ENCODE results near the gene ABO.
"Not testable (repeated sequence)": the region's sequence is repeated elsewhere in the genome, so short reads cannot be mapped to it uniquely, and the experiment has no call there.

Gene ABO

GRCh38 chr9:133236291-133237034, 38.5 kb downstream of the ABO start:
- not testable (repeated sequence) for H3K4me2 ChIP-seq (ENCODE audit: low read length); H3K9me3 ChIP-seq (replicated peaks; ENCODE audit: low read length); H3K4me3 ChIP-seq (ENCODE audit: low read length); H3K9ac ChIP-seq (ENCODE audit: low read depth, low read length); H3K36me3 ChIP-seq (ENCODE audit: insufficient read depth, low read length)
- peaks cover 14% of the 10 kb centered on the region for H3K4me1 ChIP-seq (ENCODE audit: control insufficient read depth, insufficient read depth, low read length)
- peaks cover 31% of the 10 kb centered on the region for H3K27me3 ChIP-seq (ENCODE audit: control insufficient read depth, insufficient read depth, low read length)

DNA sequence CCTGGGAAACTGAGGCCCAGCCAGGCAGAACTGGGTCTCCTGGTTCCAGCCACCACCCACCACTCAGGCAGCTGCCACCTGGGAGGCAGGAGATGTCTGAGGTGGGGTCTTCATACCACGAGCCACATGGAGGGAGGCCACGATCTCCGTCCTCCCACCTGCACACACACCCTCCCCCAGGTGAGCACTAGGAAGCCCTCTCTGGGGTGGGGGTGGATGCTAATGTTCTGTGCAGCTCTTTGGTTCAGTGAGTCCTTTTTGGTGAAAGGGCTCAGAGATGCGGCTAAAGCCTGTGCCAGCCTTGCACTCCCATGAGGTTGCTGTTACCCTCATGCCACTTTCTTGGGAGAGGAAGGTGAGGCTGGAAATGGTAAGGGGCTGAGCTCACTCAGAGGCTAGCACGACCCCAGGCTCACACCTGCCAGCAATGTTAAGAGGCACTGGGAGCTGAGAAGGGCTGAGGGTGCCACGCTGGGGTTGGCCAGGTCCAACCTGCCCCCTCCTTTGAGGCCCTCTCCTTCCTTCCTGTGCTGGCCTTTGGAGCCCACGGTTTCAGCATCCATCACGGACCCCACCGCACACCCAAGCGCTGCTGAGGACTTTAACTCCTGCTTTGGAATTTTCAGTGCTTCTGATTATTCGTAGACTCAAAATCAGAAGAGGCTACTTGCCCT, 39.3 kb downstream of the ABO start:
- peaks cover 14% of the 10 kb centered on the region for H3K4me1 ChIP-seq (ENCODE audit: control insufficient read depth, insufficient read depth, low read length)
- no peaks in the 10 kb centered on the region for H3K9me3 ChIP-seq (replicated peaks; ENCODE audit: low read length)
- no peak overlapping the region for H3K9ac ChIP-seq (ENCODE audit: low read depth, low read length)
- H3K4me3 ChIP-seq (ENCODE audit: low read length), result no peak overlapping the region
- H3K4me2 ChIP-seq (ENCODE audit: low read length), result no peak overlapping the region
- H3K36me3 ChIP-seq (ENCODE audit: insufficient read depth, low read length), result no peaks in the 10 kb centered on the region
- peaks cover 26% of the 10 kb centered on the region for H3K27me3 ChIP-seq (ENCODE audit: control insufficient read depth, insufficient read depth, low read length)

GRCh38 chr9:133234577-133235322, 40.3 kb downstream of the ABO start:
- no peaks in the 10 kb centered on the region for H3K36me3 ChIP-seq (ENCODE audit: insufficient read depth, low read length)
- H3K4me3 ChIP-seq (ENCODE audit: low read length), result no peak overlapping the region
- H3K4me2 ChIP-seq (ENCODE audit: low read length), result no peak overlapping the region
- peaks cover 26% of the 10 kb centered on the region for H3K27me3 ChIP-seq (ENCODE audit: control insufficient read depth, insufficient read depth, low read length)
- H3K4me1 ChIP-seq (ENCODE audit: control insufficient read depth, insufficient read depth, low read length), result peaks cover 14% of the 10 kb centered on the region
- H3K9ac ChIP-seq (ENCODE audit: low read depth, low read length), result no peak overlapping the region
- H3K9me3 ChIP-seq (replicated peaks; ENCODE audit: low read length), result no peaks in the 10 kb centered on the region

DNA sequence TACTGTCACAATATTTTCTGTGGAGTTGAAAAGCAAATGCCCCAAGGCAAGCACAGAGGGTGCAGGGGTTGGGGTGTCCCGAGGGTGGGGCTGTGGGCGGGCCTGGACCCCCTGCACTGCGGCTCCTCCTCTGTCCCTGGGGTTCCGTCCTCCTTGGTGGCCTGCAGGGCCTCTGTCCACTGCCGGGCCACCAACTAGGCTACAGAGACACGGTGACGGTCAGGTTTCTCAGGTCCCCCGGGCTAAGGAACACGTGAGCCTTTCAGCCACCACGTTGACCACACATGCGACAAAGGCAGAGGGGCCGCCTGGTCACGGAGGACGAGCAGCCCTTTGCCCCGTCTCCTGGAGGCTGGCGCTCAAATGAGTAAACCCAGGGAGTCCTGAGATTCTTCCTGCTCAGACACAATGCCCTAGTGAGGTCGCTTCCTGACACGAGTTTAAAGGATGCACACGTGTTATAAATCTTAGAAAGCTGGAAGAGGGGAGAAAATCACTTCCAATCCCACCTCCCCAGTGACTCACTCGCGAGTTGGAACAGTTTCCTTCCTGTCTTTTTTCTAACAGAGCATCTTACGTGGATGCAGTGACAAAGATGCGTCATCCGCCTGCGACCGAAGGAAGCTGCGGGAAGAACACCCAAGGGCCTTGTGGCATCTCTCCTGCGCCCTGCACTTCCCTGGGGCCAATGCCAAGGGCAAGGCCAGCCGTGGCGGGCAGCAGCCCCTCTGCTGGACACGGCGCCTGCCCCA, 41.1 kb downstream of the ABO start:
- Histone ChIP-seq H3K36me3 (ENCODE audit: insufficient read depth, low read length) (no peaks in the 10 kb centered on the region), H3K4me1 (ENCODE audit: control insufficient read depth, insufficient read depth, low read length) (peaks cover 13% of the 10 kb centered on the region), H3K9me3 (replicated peaks; ENCODE audit: low read length) (no peaks in the 10 kb centered on the region), H3K27me3 (ENCODE audit: control insufficient read depth, insufficient read depth, low read length) (peaks cover 25% of the 10 kb centered on the region), H3K9ac (ENCODE audit: low read depth, low read length) (no peak overlapping the region), H3K4me2 (ENCODE audit: low read length) (no peak overlapping the region), H3K4me3 (ENCODE audit: low read length) (no peak overlapping the region)

DNA sequence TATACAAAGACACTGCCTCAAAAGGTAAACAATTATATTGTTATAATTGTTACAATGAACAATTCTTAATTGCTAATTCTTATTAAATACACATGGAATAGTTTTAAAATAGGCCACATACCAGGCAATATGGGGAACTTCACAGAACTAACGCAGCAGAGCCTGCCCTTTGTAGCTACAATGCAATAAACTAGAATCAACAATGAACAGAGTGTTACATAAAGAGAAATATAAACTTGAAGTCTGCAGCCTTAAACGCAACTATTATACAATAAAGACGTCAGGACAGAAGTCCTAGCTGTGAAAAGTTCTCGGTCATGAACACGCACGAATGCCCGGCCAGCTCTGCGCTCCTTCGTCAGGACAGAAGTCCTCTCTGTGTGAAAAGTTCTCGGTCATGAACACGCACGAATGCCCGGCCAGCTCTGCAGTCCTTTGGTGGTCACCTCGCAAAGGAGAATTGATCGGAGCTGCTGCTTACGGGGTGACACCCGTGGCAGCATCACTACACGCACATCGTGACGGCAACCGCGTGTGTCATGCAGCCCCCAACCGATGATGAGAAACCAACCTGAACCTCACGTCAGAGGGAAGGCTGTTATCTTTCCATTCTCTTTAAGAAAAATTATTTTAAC, 43.0 kb downstream of the ABO start:
- H3K4me1 ChIP-seq (ENCODE audit: control insufficient read depth, insufficient read depth, low read length); H3K9ac ChIP-seq (ENCODE audit: low read depth, low read length); H3K36me3 ChIP-seq (ENCODE audit: insufficient read depth, low read length); H3K9me3 ChIP-seq (replicated peaks; ENCODE audit: low read length); H3K4me2 ChIP-seq (ENCODE audit: low read length); H3K4me3 ChIP-seq (ENCODE audit: low read length): not testable (repeated sequence)
- peaks cover 20% of the 10 kb centered on the region for H3K27me3 ChIP-seq (ENCODE audit: control insufficient read depth, insufficient read depth, low read length)

DNA sequence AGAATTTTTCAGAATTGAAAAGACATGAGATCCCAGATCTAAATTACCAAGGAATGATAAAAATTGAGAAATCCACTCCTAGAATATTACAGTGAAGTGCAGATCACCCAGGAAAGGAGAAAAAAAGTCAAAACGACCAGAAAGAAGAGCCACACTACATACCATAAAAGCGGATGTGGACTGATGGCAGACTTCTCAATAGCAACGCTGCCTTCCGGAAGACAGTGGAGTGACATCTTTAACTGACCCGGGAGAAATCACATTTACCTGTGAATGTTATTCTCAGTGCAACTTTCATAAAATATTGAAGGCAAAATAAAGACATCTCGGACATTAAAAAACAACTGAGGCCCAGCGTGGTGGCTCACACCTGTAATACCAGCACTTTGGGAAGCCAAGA, 44.5 kb downstream of the ABO start:
- H3K4me3 ChIP-seq (ENCODE audit: low read length); H3K4me1 ChIP-seq (ENCODE audit: control insufficient read depth, insufficient read depth, low read length); H3K4me2 ChIP-seq (ENCODE audit: low read length); H3K36me3 ChIP-seq (ENCODE audit: insufficient read depth, low read length); H3K9ac ChIP-seq (ENCODE audit: low read depth, low read length); H3K9me3 ChIP-seq (replicated peaks; ENCODE audit: low read length): not testable (repeated sequence)
- peaks cover 20% of the 10 kb centered on the region for H3K27me3 ChIP-seq (ENCODE audit: control insufficient read depth, insufficient read depth, low read length)

- H3K4me3 ChIP-seq (ENCODE audit: low read length), result no peak overlapping the region
- H3K4me1 ChIP-seq (ENCODE audit: control insufficient read depth, insufficient read depth, low read length), result no peaks in the 10 kb centered on the region
- H3K9me3 ChIP-seq (replicated peaks; ENCODE audit: low read length), result no peaks in the 10 kb centered on the region
- H3K36me3 ChIP-seq (ENCODE audit: insufficient read depth, low read length), result no peaks in the 10 kb centered on the region
- H3K27me3 ChIP-seq (ENCODE audit: control insufficient read depth, insufficient read depth, low read length), result peaks cover 20% of the 10 kb centered on the region
- H3K9ac ChIP-seq (ENCODE audit: low read depth, low read length), result no peak overlapping the region
- no peak overlapping the region for H3K4me2 ChIP-seq (ENCODE audit: low read length)
These were observed 44.9 kb downstream of the ABO start for GRCh38 chr9:133230093-133230492.

- not testable (repeated sequence) for H3K4me2 ChIP-seq (ENCODE audit: low read length); H3K4me3 ChIP-seq (ENCODE audit: low read length); H3K9ac ChIP-seq (ENCODE audit: low read depth, low read length); H3K36me3 ChIP-seq (ENCODE audit: insufficient read depth, low read length); H3K9me3 ChIP-seq (replicated peaks; ENCODE audit: low read length); H3K4me1 ChIP-seq (ENCODE audit: control insufficient read depth, insufficient read depth, low read length)
- peaks cover 23% of the 10 kb centered on the region for H3K27me3 ChIP-seq (ENCODE audit: control insufficient read depth, insufficient read depth, low read length)
These were observed 46.4 kb downstream of the ABO start for GRCh38 chr9:133228474-133229193.

GRCh38 chr9:133227996-133228395, 47.0 kb downstream of the ABO start:
- not testable (repeated sequence) for H3K4me2 ChIP-seq (ENCODE audit: low read length); H3K36me3 ChIP-seq (ENCODE audit: insufficient read depth, low read length); H3K9me3 ChIP-seq (replicated peaks; ENCODE audit: low read length); H3K9ac ChIP-seq (ENCODE audit: low read depth, low read length); H3K4me3 ChIP-seq (ENCODE audit: low read length); H3K4me1 ChIP-seq (ENCODE audit: control insufficient read depth, insufficient read depth, low read length)
- H3K27me3 ChIP-seq (ENCODE audit: control insufficient read depth, insufficient read depth, low read length), result peaks cover 29% of the 10 kb centered on the region

GRCh38 chr9:133227242-133227860, 47.6 kb downstream of the ABO start:
- H3K4me3 ChIP-seq (ENCODE audit: low read length), result no peak overlapping the region
- H3K36me3 ChIP-seq (ENCODE audit: insufficient read depth, low read length), result no peaks in the 10 kb centered on the region
- no peak overlapping the region for H3K4me2 ChIP-seq (ENCODE audit: low read length)
- H3K27me3 ChIP-seq (ENCODE audit: control insufficient read depth, insufficient read depth, low read length), result peaks cover 30% of the 10 kb centered on the region
- no peaks in the 10 kb centered on the region for H3K4me1 ChIP-seq (ENCODE audit: control insufficient read depth, insufficient read depth, low read length)
- no peak overlapping the region for H3K9ac ChIP-seq (ENCODE audit: low read depth, low read length)
- H3K9me3 ChIP-seq (replicated peaks; ENCODE audit: low read length), result no peaks in the 10 kb centered on the region

Measured in skeletal muscle satellite cell (primary cell).